ENCODE measurements around the gene CTTNBP2NL. TPM values are rescaled to one million over a fixed set of nuclear protein-coding genes. Genes with fewer than 3 reads are reported as not detected.

The CTTNBP2NL gene
- total RNA-seq, 1 experiment from 2014 or later: 32.2 TPM

GRCh38 chr1:112502826-112503225 lies 106.8 kb downstream of the CTTNBP2NL start:
- Histone ChIP-seq H3K4me2 (peak overlapping the region; percentile 71; the same call in 1 of the 2 replicates), H3K9me2 (ENCODE audit: insufficient read depth) (no peaks in the 10 kb centered on the region)
- intact Hi-C loops (cut with micrococcal nuclease; ENCODE audit: unreplicated experiment): loop anchor here (2.0 kb wide), 1 partner anchor 204 kb away; the partner anchor contains the start of gene RHOC

GRCh38 chr1:112504001-112504660 lies 108.1 kb downstream of the CTTNBP2NL start:
- ChIA-PET POLR2A (ENCODE audit: unreplicated experiment) (no interaction called here), CTCF (no interaction called here)
- Histone ChIP-seq H3K27ac (no peak overlapping the region), H3K27me3 (ENCODE audit: insufficient read depth, low read depth) (peaks cover 11% of the 10 kb centered on the region; the same call in 1 of the 2 replicates), H3K4me1 (replicated peaks; ENCODE audit: insufficient read depth) (0 out of 2 replicates have a peak, but pooled peaks cover 14% of the 10 kb centered on the region), H3K4me2 (no peak overlapping the region), H3K9me3 (ENCODE audit: insufficient read depth, low read depth) (no peaks in the 10 kb centered on the region), H4K20me1 (ENCODE audit: insufficient read depth) (no peaks in the 10 kb centered on the region), H3F3A (ENCODE audit: insufficient read depth, low read depth) (no peaks in the 10 kb centered on the region), H2AFZ (no peak overlapping the region), H3K79me2 (ENCODE audit: low read depth) (no peaks in the 10 kb centered on the region), H3K9me2 (ENCODE audit: insufficient read depth) (no peaks in the 10 kb centered on the region), H3K36me3 (ENCODE audit: low read depth) (no peaks in the 10 kb centered on the region), H3K4me3 (no peak overlapping the region)
- TF ChIP-seq EZH2 (IDR thresholded peaks at IDR 0.05; ENCODE audit: low read depth) (no peak), CTCF (conservative IDR thresholded peaks at IDR 0.05) (no peak)
- intact Hi-C loops (cut with micrococcal nuclease; ENCODE audit: unreplicated experiment): no loop called here
- no peak for DNase-seq
- BruUV-seq (replicated peaks): no TSS peak

More at GRCh38 chr1:112502826-112503225, 106.8 kb downstream of the CTTNBP2NL start:
- ChIA-PET POLR2A (ENCODE audit: unreplicated experiment) (no interaction called here), CTCF (interaction anchor here (0.6 kb wide), 1 partner anchor 40 kb away, joined by 4 read pairs; no protein-coding TSS in a partner anchor)
- BruUV-seq (replicated peaks): no TSS peak
- TF ChIP-seq EZH2 (IDR thresholded peaks at IDR 0.05; ENCODE audit: low read depth) (no peak), CTCF (conservative IDR thresholded peaks at IDR 0.05) (no peak)
- Histone ChIP-seq H4K20me1 (ENCODE audit: insufficient read depth) (no peaks in the 10 kb centered on the region), H2AFZ (no peak overlapping the region), H3K4me1 (replicated peaks; ENCODE audit: insufficient read depth) (0 out of 2 replicates have a peak, but pooled peaks cover 6% of the 10 kb centered on the region), H3K27ac (no peak overlapping the region), H3K36me3 (ENCODE audit: low read depth) (no peaks in the 10 kb centered on the region), H3F3A (ENCODE audit: insufficient read depth, low read depth) (no peaks in the 10 kb centered on the region), H3K79me2 (ENCODE audit: low read depth) (no peaks in the 10 kb centered on the region), H3K9me3 (ENCODE audit: insufficient read depth, low read depth) (no peaks in the 10 kb centered on the region), H3K27me3 (ENCODE audit: insufficient read depth, low read depth) (peaks cover 3% of the 10 kb centered on the region; the same call in 1 of the 2 replicates), H3K4me3 (no peak overlapping the region)
- DNase-seq: no peak

- POLR2A ChIA-PET (ENCODE audit: unreplicated experiment): no interaction called here
- intact Hi-C loops (cut with micrococcal nuclease; ENCODE audit: unreplicated experiment): no loop called here
- no peak overlapping the region for H3K27ac ChIP-seq
- no peaks in the 10 kb centered on the region for H3F3A ChIP-seq (ENCODE audit: insufficient read depth, low read depth)
- no peak for DNase-seq
- H3K9me3 ChIP-seq (ENCODE audit: insufficient read depth, low read depth): no peaks in the 10 kb centered on the region
- no peaks in the 10 kb centered on the region for H3K79me2 ChIP-seq (ENCODE audit: low read depth)
- no peaks in the 10 kb centered on the region for H4K20me1 ChIP-seq (ENCODE audit: insufficient read depth)
- CTCF ChIA-PET: interaction anchor here (0.5 kb wide), 1 partner anchor 147 kb away, joined by 8 read pairs; no protein-coding TSS in a partner anchor
- H3K9me2 ChIP-seq (ENCODE audit: insufficient read depth): no peaks in the 10 kb centered on the region
- H2AFZ ChIP-seq: no peak overlapping the region
- no peak overlapping the region for H3K4me3 ChIP-seq
- no peak overlapping the region for H3K4me2 ChIP-seq
- TF ChIP-seq EZH2 (IDR thresholded peaks at IDR 0.05; ENCODE audit: low read depth): no peak
- no peak for TF ChIP-seq CTCF (conservative IDR thresholded peaks at IDR 0.05)
- H3K4me1 ChIP-seq (replicated peaks; ENCODE audit: insufficient read depth): 0 out of 2 replicates have a peak, but pooled peaks cover 14% of the 10 kb centered on the region
- no peaks in the 10 kb centered on the region for H3K36me3 ChIP-seq (ENCODE audit: low read depth)
- BruUV-seq (replicated peaks): no TSS peak
- peaks cover 11% of the 10 kb centered on the region; the same call in 1 of the 2 replicates for H3K27me3 ChIP-seq (ENCODE audit: insufficient read depth, low read depth)
Measured at GRCh38 chr1:112504661-112505399, 108.8 kb downstream of the CTTNBP2NL start.

Data from PC-9 (cell line).